HG03460 (cell line): Measurements from ENCODE around the gene MAGEB1.

Experiments used
- ATAC-seq: cut with Tn5 transposase; IDR thresholded peaks from one replicate; pipeline ENCODE4 v1.9.1; 2021; ENCODE audit not compliant: unreplicated experiment

MAGEB1 gene

GRCh38 chrX:30246769-30247489 is at the start of gene MAGEB1:
MAGEB1 (plus strand) TSS chrX:30247146; CDS start chrX:30250494, 3,348 bp downstream.
- no peak for ATAC-seq

GRCh38 chrX:30212172-30212571 is 34.8 kb upstream of the MAGEB1 start:
- ATAC-seq: no peak

- no peak for ATAC-seq
Measured at GRCh38 chrX:30215357-30215843, 31.5 kb upstream of the MAGEB1 start, which contains the start of gene MAGEB2. MAGEB2 (plus strand) TSS chrX:30215563; CDS start chrX:30218581, 3,018 bp downstream.

DNA sequence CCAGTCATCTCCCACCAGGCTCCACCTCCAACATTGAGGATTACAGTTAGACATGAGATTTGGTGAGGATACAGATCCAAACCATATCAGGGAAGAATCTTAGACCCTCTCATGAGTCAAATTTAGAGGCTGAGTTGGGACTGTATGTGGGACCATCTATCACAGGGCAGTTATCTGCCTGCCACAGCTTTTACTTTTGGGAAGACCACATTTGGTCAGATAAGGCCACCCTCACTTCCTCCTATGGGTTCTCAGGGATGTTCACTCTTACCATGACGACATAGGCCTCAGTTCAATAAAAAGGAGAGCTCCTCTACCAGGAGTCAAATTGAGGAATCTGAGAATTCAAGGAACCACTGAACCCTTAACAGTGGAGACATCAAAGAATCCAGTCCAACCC is 29.5 kb upstream of the MAGEB1 start:
- no peak for ATAC-seq

DNA sequence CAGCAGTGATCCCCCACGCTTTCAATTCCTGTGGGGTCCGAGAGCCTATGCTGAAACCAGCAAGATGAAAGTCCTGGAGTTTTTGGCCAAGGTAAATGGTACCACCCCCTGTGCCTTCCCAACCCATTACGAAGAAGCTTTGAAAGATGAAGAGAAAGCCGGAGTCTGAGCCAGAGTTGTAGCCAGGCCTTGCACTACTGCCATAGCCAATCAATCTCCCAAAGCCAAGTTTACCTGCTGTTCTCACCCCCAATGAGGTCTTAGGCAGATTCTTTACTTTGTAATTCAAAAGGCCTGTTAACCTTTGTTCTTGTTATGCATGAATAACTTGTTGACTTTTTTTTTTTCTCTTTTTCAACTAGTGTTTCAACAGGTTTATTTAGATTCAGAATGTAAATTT is 27.6 kb upstream of the MAGEB1 start:
- no peak for ATAC-seq

DNA sequence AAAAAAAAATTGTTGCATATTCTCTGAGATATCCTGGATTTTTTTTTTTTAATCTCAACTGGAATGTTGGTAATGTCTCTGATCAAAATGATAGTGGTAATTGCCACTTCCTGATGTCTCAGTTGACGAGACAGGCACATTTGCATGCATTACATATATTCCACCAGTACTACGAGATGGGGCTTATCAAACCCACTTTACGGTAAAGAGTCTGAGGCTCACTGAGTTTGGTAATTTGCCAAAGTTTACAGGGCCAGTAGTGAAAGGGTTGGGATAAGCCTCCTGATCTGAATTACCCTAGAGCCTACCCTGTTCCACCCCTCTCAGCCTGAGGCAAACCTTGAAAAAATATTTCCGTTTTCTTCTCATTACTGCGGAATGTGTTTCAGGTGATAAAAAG is 26.3 kb upstream of the MAGEB1 start:
- ATAC-seq: no peak

DNA sequence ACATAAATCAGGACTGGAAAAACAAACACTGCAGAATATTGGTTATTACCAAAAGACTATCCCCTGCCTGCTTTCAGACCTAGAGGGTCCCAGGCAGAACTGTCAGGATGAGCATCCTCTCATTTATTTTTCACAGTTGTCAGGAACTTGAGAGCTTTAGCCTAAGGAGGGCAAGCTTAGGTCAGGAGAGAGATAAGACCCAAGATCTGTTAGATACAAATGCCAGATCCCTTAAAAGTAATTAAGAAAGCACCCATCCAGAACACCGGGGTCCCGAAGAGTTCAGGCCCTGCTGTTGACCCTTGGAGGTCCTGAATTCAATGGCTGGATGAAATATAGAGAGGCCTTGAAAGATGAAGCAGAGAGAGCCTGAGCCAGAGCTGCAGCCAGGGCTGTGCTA is 22.4 kb upstream of the MAGEB1 start:
- no peak for ATAC-seq

DNA sequence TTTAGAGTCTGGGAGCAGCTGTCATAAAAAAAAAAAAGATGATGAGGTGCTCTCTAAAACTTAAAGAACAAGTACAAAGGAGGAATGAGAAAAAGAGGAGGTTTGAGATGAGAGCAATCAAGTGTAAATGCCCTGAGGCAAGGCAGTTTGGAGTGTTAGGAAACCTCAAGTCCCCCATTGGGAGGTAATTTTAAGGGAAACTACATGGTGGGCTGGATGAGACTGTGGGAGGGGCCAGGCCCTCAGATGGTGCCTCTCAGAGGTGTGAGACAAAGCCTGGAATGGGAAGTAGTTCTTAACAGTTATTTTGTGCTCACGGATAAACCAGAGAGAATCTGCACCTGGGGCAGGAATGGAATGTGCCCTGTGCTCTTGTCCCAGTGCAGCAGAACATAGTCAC is 18.4 kb upstream of the MAGEB1 start:
- ATAC-seq: no peak

DNA sequence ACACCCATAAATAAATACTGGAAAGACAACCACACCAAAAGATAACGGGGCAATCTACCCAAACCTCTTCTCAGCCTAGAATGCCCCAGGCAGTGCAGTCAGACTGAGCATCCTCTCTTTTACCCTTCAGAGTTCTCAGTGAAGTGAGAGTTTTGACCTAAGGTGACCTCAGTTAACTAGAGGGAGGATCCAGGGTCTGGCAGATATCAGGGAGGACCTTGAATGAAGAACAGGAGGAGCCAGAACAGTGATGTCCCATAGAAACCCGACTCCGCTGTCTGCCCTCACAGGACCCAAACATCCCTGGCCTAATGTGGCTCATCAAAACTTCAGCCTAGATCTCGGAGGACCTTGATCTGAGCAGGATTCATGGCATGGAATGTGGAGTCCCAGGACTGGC is 16.6 kb upstream of the MAGEB1 start, which contains the start of gene MAGEB3:
Gene MAGEB3, plus strand, starts transcription at position 263 of the 400 bp plus-strand sequence. CDS start 5,268 bp downstream, outside the sequence.
- no peak for ATAC-seq

GRCh38 chrX:30241724-30242415 is 5.1 kb upstream of the MAGEB1 start, which contains the start of gene MAGEB4:
MAGEB4 (plus strand) TSS chrX:30242000; CDS start chrX:30242136, 136 bp downstream.
- ATAC-seq: peak; percentile 54

- ATAC-seq: peak; percentile 63
Measured at GRCh38 chrX:30248854-30249253, 1.9 kb downstream of the MAGEB1 start.

GRCh38 chrX:30253257-30253656 is 6.3 kb downstream of the MAGEB1 start:
- ATAC-seq: no peak

DNA sequence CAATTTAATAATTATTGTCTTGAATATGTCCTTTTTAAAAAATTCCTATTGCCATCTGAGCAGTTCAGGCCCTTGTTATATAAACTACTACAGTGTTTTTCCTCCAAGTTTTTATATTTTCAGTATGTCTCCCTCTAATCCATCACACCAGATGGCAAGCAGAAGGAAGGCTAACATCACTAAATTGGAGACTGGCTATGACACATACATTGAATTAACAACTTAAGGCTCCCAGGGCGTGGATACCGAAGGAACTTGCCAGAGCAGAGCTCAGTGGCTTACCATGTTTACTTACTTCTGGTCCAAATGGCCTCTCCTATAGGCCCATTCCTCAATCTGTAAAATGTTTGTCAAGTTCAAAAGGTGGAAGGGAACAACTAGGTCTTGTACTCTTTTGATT is 13.0 kb downstream of the MAGEB1 start:
- no peak for ATAC-seq

GRCh38 chrX:30261012-30261411 is 14.1 kb downstream of the MAGEB1 start:
- ATAC-seq: no peak

DNA sequence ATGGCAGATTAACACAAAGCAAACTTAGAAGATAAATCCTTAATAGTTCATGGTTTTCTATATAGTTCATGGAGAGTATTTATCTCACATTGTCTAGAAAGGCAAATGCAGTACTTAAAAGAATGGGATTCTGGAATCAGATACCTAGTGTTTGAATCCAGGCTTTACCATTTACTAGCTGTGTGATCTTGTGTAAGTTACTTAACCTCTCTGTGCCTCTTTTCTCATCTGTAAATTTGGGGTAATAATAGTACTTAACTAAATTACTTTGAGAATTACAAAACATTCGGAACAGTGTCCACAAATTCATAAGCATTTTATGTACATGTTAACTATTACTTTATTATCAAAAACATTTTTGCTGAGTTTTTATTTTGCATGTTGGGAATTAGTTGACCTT is 15.8 kb downstream of the MAGEB1 start:
- no peak for ATAC-seq

GRCh38 chrX:30270639-30271038 is 23.7 kb downstream of the MAGEB1 start:
- no peak for ATAC-seq

GRCh38 chrX:30275498-30275897 is 28.6 kb downstream of the MAGEB1 start:
- ATAC-seq: no peak

DNA sequence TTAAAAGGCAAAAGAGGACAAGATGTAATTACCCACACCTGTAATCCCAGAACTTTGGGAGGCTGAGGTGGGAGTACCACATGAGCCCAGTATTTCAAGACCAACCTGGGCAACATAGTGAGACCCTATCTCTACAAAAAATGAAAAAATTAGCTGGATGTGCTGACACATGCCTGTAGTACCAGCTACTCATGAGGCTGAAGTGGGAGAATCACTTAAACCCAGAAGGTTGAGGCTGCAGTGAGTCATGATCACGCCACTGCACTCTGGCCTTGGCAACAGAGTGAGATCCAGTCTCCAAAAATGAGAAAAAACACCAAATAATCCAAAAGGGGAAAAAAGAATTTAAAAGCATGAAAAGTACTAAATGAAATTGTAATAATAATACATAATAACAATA is 31.4 kb downstream of the MAGEB1 start:
- no peak for ATAC-seq

DNA sequence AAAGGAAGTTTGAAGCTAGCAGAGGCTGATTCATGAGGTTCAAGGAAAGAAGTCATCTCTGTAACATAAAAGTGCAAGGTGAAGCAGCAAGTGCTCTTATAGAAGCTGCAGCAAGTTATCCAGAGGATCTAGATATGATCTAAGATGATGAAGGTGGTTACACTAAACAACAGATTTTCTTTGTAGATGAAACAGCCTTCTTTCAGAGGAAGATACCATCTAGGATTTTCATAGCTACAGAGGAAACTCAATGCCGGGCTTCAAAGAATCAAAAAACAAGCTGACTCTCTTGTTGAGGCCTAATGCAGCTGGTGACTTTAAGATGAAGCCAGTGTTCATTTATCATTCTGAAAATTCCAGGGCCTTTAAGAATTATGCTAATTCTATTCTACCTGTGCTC is 33.5 kb downstream of the MAGEB1 start:
- ATAC-seq: no peak

DNA sequence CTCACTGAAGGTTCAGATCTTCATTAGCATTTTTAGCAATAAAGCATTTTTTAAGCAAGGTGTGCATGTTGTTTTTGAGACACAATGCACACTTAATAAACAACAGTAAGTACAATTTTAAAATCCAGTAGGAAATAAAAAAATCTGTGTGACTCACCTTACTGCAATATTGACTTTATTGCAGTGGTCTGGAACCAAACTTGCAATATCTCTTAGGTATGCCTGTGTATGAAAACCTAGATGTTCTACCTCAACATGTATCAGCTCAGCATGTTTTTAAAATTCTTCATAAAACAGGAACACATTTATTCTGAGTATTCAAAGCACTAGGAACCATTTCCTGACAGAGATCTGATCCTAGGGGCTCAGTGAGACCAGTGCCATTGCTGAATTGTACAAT is 35.6 kb downstream of the MAGEB1 start:
- no peak for ATAC-seq

DNA sequence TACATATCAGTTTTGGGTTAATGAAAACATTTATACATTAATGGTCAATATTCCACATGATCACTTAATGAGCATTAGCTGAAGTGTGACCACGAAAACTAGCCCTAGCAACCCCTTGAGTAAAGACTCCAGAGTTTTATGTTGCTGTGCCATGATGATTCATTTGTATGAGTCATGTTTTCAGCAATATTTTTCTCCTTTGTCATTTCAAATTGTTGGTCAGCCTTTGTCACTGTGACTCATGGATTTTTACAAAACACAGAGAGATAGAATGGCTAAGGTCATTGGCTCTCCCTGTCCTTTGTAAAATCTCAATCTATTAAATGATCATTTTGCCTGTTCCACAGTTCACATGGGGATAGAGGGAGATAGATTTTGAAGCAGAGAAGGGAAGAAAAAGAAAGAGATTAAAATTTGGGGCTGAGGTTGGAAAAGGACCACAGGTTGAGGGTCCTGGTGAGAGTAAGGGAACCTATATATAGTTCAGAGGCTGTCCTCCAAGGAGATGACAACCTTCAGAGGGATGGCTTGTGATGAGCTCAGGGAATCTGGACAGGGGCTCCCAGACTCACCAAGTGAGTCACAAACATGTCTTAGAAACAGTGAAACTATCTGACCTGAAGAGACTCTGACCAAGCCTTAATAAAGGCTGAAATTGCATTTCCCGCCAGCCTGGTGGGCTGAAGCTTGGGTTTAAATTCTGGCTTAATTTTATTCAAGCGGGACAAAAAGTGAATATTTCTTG is 36.7 kb downstream of the MAGEB1 start:
- no peak for ATAC-seq
